HG03064 (cell line): ENCODE measurements around the gene OPALIN.
"Not testable (repeated sequence)": the region's sequence is repeated elsewhere in the genome, so short reads cannot be mapped to it uniquely, and the experiment has no call there.

Experiments
- ATAC-seq: cut with Tn5 transposase; IDR thresholded peaks from one replicate; pipeline ENCODE4 v1.9.1; 2021; ENCODE audit warnings: low read depth; ENCODE audit not compliant: unreplicated experiment

Gene OPALIN

DNA sequence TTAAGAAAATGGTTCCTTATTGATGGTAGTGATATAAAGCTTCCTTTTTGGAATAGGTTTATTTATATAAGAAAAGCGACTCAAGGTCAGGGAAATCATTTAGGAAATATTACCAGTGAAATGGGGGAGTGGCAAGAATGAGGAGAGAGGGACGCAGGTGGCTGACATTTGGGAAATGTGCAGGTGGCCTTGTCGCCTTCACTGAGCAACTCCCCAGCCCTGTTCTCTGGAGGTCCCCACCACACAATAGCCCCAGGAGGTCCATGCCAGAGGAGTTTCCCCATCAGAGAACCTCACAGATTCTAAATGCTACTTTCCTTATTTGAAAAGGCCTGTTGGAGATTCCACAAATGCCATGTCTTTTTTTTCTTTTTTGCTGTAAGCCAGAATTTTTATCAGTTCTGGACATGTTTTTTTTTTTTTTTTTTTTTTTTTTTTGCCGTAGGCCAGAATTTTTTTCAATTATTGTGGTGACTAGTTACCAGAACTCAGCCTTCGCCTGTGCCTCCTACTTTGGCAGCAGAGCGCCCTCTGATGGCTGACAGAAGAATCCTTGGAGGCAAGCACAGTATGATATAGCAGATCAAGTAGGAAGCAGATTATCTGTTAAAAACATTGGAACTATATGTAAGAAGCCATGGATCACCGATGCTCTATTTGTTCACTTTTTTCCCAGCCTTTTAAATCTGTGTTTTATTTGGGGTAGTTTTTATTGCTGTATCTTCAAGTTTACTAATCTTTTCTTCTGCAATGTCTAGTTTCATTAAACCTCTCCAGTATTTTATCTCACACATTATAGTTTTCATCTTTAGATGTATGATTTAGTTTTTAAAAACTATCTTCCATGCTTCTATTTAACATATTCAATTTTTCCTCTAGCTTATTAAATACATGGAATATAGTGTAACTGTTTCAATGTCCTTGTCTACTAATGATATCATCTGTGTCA lies 18.6 kb downstream of the OPALIN start:
- ATAC-seq, result no peak

- ATAC-seq, result no peak
Observed at GRCh38 chr10:96339383-96339782, 19.4 kb downstream of the OPALIN start.

DNA sequence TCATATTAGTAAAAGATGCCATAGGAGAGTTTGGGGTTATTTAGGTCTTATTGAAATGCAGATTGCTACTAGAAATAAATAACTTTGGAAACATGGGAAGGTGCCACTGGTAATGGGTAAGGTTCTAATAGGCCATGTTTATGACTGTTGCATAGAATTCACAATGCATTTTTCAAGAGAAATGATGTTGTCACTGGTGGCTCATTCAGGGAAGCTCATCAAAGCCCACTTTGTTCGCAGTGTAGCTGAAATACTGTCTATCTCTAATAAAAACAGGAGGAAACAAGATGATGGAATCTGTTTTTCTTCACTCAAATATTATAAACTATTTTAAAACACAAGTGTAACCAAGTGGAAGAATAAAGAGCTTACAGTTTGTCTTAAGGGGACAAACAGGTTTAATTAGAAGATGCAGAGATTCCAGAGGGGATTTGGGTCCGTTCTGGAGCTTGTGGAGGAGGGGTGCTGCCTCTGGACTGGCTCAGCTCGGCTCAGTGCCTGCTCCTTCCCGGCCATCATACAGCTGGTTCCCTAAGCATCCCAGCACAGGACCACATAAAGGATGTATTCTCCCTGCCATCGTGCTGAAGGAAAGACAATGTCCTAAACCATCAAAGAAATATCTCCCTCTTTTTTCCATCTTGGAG lies 20.4 kb downstream of the OPALIN start:
- ATAC-seq, result no peak

GRCh38 chr10:96337106-96337505 lies 21.7 kb downstream of the OPALIN start:
- ATAC-seq, result no peak

GRCh38 chr10:96334616-96335526 lies 23.9 kb downstream of the OPALIN start:
- no peak for ATAC-seq

DNA sequence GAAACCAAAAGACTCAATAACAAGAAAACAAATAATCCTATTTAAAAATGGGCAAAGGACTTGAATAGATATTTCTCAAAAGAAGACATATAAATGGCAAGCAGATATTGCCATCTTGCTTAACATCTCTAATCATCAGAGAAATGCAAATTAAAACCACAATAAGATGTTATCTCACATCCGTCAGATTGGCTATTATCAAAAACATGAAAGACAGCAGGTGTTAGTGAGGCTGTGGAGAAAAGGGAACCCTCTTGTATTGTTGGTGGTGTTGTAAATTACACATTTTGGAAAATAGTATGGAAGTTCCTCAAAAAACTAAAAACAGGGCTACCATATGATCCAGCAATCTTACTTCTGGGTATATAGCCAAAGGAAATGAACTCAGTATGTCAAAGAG lies 25.7 kb downstream of the OPALIN start:
- ATAC-seq, result no peak

DNA sequence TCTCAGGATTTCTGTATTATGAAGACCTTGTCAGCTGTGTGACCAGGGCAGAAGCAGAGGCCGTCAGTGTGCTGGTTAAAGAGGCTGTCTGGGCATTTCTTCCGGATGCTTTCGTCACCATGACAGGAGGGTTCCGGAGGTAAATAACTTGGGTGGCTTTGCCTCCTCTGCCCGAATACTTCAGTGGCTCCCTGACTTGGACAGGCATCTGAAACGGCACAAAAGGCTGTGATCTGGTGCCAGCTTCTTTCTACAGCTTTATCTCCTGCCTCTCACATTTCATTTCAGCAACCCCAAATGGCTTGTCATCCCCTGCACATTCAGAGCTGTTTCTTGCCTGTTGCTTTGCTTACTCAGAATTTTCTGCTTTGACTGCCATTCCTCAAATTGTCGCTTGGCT lies 31.3 kb downstream of the OPALIN start:
- ATAC-seq, result no peak

DNA sequence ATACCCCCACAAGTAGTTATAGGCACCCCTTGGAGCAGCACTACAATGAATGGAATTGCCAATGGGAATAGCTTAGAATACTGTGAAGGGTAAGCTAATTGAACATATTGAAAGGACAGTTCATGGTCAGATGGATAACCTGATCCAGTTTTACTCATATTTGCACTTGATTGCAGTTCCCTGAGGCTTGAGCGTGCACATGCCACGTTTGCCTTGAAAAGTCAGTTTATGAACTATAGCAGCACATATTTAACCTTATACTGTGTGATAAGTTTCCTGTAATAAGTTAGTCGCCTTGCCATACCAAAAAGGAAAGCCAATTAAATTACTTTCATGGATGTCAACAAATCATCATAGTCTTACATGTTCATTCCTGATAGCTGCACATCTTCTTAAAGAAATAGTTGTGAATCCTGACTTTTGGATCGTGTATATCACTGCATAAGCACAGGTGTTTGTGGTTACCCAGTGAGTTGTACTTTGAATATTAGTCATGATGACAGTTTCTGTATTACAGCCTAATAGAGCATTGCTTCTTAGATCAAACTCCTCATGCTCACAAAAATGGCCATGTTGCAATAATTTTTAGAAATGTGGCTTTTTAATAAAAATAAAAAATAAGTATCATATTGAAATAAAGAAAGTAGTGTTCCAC lies 33.0 kb downstream of the OPALIN start:
- ATAC-seq, result peak; percentile 93

DNA sequence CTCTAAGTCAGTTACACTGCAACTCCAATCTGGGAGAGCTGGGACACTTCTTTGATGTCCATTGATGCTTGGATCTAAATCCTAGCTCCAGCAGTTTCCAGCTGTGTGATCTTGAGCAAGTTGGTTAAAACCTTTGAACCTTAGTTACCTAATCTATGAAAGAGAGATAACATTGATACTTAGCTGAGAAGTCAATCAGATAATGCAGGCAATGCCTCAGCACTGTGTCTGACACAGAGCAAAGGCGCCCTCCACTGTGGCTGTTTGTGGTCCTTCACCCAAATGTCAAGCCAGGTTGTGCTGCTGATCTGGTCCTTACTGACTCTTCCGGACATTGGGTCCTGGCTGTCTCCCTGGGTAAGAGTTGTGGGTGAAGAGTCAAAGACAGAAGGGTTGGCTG lies 34.4 kb downstream of the OPALIN start:
- ATAC-seq, result no peak

GRCh38 chr10:96322275-96322674 lies 36.5 kb downstream of the OPALIN start:
- no peak for ATAC-seq

DNA sequence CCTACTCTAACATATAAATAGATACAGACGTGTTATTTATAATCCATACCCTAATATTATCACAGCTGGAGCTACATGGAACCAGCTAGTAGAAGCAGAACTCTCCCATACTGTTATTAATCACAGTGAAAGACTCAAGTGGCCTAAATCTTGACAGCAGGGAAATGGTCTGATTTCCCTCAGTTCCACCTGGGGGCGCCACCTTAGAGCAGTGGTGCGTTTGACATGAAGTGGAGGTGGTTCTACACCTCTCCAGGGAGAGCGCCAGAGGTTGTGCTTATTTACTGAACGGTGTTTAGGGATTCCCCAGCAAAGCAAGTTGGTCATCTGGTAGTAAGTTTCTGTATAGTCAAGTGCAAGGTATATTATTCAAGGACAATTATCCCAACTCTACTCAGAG lies 37.0 kb downstream of the OPALIN start:
- ATAC-seq, result no peak

DNA sequence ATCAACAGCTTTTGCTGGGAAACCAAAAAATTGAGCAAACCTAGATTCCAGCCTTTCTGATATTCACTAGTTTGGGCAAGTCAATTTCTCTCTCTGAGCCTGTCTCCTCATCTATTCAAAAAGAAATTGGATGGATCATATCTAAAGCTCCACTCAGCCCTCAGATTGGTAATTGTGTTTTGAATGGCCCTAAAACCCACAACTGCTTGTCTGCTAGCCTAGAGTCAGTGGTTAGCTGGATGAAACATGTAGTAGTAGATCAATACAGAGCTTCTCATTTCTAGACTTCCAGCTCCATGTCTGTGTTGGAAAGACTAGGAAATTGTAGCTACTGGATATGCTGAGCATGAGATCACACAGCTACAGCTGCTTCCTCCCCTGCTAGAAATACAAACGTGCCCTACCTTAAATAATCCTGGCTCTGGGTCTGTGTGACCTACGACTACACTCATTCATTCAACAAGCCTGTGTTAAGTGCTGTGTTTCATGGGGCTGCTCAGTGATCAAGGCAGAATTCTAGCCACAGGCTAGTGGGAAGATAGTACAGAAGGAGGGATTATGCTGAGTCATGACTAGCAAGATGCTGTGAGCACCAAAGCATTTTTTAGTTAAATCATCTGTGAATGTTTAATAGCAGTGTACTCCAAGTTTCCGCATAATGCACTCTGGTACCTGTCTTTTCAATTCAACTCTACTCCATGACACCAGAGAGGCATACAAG lies 38.9 kb downstream of the OPALIN start:
- no peak for ATAC-seq

DNA sequence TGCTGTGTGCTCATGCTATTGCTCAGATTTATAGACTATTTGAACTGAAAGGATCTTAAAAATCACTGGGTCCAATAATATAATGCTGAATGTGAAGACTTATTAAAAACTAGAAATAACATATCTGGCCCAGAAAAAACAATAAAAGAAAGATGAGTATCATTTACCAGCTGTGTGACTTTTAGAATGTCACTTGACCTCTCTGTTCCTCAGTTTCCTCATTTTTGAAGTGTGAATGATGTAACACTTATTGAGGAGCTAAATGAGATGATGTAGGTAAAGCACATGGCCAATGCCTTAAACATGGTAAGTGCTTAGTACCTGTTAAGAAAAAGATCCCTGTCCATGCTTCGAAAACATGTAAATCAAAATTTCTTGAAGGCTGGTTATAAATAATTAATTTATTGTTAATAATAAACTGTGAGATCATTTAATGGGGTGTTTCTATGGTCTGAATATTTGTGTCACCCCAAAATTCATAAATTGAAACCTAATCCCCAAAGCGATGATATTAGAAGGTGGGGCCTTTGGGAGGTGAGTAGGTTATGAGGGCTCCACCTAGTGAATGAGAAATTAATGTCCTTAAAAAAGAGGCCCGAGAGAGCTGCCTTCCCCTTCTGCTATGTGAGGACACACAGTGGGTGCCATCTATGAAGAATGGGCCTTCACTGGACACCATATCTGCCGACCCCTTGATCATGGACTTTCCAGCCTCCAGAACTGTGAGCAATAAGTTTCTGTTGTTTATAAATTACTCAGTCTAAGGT lies 41.6 kb downstream of the OPALIN start:
- ATAC-seq, result no peak

- no peak for ATAC-seq
Observed at GRCh38 chr10:96313344-96313743, 45.5 kb downstream of the OPALIN start.

GRCh38 chr10:96311180-96311715 lies 47.6 kb downstream of the OPALIN start:
- ATAC-seq, result no peak

DNA sequence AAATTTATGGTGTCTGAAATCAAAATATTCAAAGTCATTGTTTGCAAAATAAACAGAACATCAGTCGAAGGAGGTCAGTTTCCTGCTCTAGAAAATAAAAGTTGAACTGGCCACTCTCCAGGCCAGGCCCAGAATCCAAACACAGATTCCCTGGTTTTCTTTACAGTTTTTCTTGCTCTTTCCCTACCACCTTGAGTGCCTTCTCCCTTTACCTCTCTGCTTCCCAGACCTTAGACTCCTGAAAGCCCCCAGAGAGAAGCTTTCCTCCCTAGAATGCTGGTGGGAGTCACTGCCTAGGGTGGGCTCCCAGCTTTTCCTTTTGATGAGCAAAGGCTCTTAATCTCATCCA lies 48.5 kb downstream of the OPALIN start:
- no peak for ATAC-seq

DNA sequence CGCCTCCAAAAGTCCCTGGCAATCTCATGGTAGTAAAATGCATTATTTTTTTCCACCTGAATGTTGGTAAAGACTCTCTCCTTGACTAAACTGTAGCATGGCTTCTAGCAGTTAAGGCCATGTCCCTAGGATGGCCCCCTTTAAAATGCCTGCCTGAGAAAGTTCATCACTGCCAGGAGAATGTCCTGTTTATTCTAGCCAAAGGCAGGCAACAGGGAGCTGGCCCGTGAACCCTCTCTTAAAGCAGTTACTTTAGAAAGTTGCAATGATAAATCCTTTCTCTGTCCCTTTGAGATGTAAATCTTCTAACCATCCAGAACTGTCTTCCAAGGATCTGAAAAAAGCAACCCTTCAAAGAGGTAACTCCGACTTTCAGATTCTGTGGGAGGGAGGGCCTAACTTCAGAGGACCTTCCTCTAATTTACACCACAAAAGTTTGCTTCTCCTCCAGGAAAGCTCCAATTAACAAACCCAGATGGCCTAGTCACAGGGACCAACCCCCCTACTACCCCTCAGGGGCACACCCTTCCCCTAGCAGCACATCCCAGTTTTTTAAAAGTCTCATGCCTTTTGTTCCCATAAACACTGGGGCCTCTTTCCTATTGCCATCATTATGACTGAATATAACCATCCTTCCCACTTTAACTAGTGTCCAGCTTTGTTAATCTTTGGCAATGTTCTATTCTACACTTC lies 49.0 kb downstream of the OPALIN start:
- no peak for ATAC-seq

DNA sequence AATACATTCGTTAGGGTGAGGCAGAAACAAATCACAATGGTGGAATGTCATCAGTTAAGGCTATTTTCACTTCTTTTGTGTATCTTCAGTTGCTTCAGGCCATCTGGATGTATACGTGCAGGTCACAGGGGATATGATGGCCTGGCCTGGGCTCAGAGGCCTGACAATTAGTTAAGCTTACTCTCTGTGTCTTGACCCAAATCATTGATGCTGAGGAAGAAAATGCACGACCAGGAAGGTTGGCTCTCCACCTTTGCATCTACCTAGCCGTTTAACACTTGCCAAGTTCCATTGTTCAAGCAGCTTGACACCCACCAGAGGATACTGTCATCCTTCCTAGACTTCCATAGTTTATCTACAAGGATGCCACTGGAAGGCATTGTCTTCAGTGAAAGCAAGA lies 49.9 kb downstream of the OPALIN start:
- ATAC-seq, result not testable (repeated sequence)
